Naive thymus-derived CD4-positive, alpha-beta T cell (primary cell): Measurements from ENCODE around the gene RILPL1. TPM values are rescaled to one million over a fixed set of nuclear protein-coding genes. Genes with fewer than 3 reads are reported as not detected.
A peak's percentile ranks its signal among the peaks of the same experiment; 100 is the strongest.
"Not testable (repeated sequence)": the region's sequence is repeated elsewhere in the genome, so short reads cannot be mapped to it uniquely, and the experiment has no call there.

ENCODE experiments used
- ATAC-seq: fragments of 150-1000 bp; cut with Tn5 transposase; 2 replicates; pipeline ENCODE4 v1.10.0; 2021; ENCODE audit warnings: mild to moderate bottlenecking, moderate library complexity
- CTCF ChIA-PET: fragments of 350-600 bp; sonication (Branson Sonifier 250); formaldehyde crosslinking; loops from one replicate; lab custom pipeline; 2021; ENCODE audit warnings: antibody characterized with exemption; lab: Charles Lee
- POLR2A ChIA-PET: fragments of 350-600 bp; sonication (Branson Sonifier 250); formaldehyde crosslinking; loops from one replicate; lab custom pipeline; 2021; ENCODE audit warnings: antibody characterized with exemption, inconsistent platforms; lab: Charles Lee
- DNase-seq, 9 donors: peaks; one replicate each; pipeline versions ENCODE4 v3.0.0 to v3.0.0-alpha.2; 2020 to 2022; ENCODE audit warnings: mixed read lengths in 1 of 9
- H3K27ac ChIP-seq: one replicate; pipeline ENCODE4 v1.7.0; 2013; ENCODE audit warnings: mild to moderate bottlenecking, low read depth, low read length, moderate library complexity
- H3K27me3 ChIP-seq, 2 donors: one replicate each; pipeline ENCODE4 v1.7.0; 2013; ENCODE audit warnings: low read length in 2 of 2, mild to moderate bottlenecking in 2 of 2, moderate library complexity in 2 of 2; ENCODE audit not compliant: control insufficient read depth in 2 of 2, insufficient read depth in 2 of 2
- H3K36me3 ChIP-seq, 3 experiments: 1 replicate in 2 of 3; 2 replicates in 1 of 3; pipeline ENCODE4 v1.7.0; 2013; ENCODE audit warnings: low read length in 3 of 3, mild to moderate bottlenecking in 3 of 3, moderate library complexity in 1 of 3; ENCODE audit not compliant: insufficient read depth in 3 of 3, control insufficient read depth in 2 of 3
- H3K4me1 ChIP-seq, 2 donors: one replicate each; pipeline ENCODE4 v1.7.0; 2013; ENCODE audit warnings: low read length in 2 of 2, mild to moderate bottlenecking in 2 of 2, moderate library complexity in 1 of 2; ENCODE audit not compliant: control insufficient read depth in 2 of 2, insufficient read depth in 2 of 2
- H3K4me3 ChIP-seq: 2 replicates; pipeline ENCODE4 v1.7.0; 2013; ENCODE audit warnings: mild to moderate bottlenecking, low read length
- H3K9me3 ChIP-seq, 3 experiments: 1 replicate in 2 of 3; 2 replicates in 1 of 3; pipeline ENCODE4 v1.7.0; 2013; ENCODE audit warnings: low read length in 3 of 3; ENCODE audit not compliant: control insufficient read depth in 2 of 3
- H3K27ac Mint-ChIP-seq, 9 donors: one replicate each; pipeline ENCODE4 v1.8.0; 2020 to 2022; ENCODE audit warnings: mixed read lengths in 9 of 9, mild to moderate bottlenecking in 8 of 9, moderate library complexity in 5 of 9, inconsistent platforms in 2 of 9
- H3K27me3 Mint-ChIP-seq, 5 donors: one replicate each; pipeline ENCODE4 v1.8.0; 2021 to 2022; ENCODE audit warnings: mixed read lengths in 5 of 5, mild to moderate bottlenecking in 1 of 5
- H3K36me3 Mint-ChIP-seq, 5 donors: one replicate each; pipeline ENCODE4 v1.8.0; 2020 to 2022; ENCODE audit warnings: mixed read lengths in 5 of 5, mild to moderate bottlenecking in 3 of 5, inconsistent platforms in 1 of 5
- H3K4me1 Mint-ChIP-seq, 7 donors: one replicate each; pipeline ENCODE4 v1.8.0; 2020 to 2022; ENCODE audit warnings: mixed read lengths in 7 of 7, mild to moderate bottlenecking in 3 of 7, inconsistent platforms in 1 of 7
- H3K4me3 Mint-ChIP-seq, 10 donors: one replicate each; pipeline ENCODE4 v1.8.0; 2020 to 2022; ENCODE audit warnings: mild to moderate bottlenecking in 10 of 10, mixed read lengths in 10 of 10, moderate library complexity in 6 of 10, inconsistent platforms in 2 of 10
- H3K9me3 Mint-ChIP-seq, 11 donors: one replicate each; pipeline ENCODE4 v1.8.0; 2020 to 2022; ENCODE audit warnings: mixed read lengths in 11 of 11, mild to moderate bottlenecking in 4 of 11, inconsistent platforms in 1 of 11, moderate library complexity in 1 of 11
- intact Hi-C, 2 donors: fragments of 100-400 bp; cut with micrococcal nuclease; formaldehyde crosslinking; loops; one replicate each; pipeline ENCODE4 v1.15.1; 2023
- polyA plus RNA-seq, 2 donors: library from polyadenylated mRNA; unstranded; fragments of 300-500 nt; fragmentation: Illumina TruSeq; gene quantifications; one replicate each; pipeline ENCODE4 v1.2.3, GENCODE V29; 2021
- total RNA-seq, 6 experiments: library from RNA in 5 of 6; stranded (reverse) in 5 of 6; gene quantifications; 1 replicate in 5 of 6; 2 replicates in 1 of 6; pipeline ENCODE4 v1.2.3 and lab custom pipeline; 2021 to 2026

RILPL1 gene
- total and polyA plus RNA-seq, 7 experiments from 2014 or later = 0.29 to 9.2 (median 3.6) TPM; not detected in 1

DNA sequence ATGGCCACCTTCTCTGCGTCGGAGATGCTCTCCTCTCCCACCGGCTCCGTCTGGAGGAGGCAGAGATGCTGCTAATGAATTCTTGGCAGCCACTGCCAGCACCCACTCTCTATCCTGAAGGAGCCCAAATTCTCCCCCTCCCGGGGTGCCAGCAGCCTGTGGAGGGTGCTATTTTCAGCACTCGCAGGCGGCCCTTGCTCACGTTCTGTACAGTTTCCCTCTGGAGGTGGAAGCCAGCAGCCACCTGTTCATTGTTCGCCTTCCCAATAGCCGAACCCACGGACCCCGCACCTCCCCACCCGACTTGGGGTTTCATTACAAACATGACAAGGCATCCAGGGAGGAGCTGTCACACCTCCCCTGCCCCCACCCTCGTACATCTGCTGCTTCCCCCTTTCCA lies 47.8 kb downstream of the RILPL1 start:
- H3K9me3 ChIP-seq = no peaks in the 10 kb centered on the region
- no peaks in the 10 kb centered on the region for H3K9me3 Mint-ChIP-seq
- DNase-seq = peak in 1 of 9 donors; percentile 5
- intact Hi-C loops = no loop called here
- no peaks in the 10 kb centered on the region for H3K36me3 Mint-ChIP-seq
- H3K27ac ChIP-seq = no peak overlapping the region
- peak overlapping the region in 1 of 9 donors; percentile 52 for H3K27ac Mint-ChIP-seq
- H3K4me3 ChIP-seq = no peak overlapping the region
- H3K27me3 Mint-ChIP-seq = no peaks in the 10 kb centered on the region
- ChIA-PET POLR2A (interaction anchor here (1.0 kb wide), 1 partner anchor 26 kb away, joined by 5 read pairs; no protein-coding TSS in a partner anchor), CTCF (no interaction called here)
- no peak overlapping the region for H3K4me3 Mint-ChIP-seq
- H3K4me1 Mint-ChIP-seq = peaks cover 15 to 38% (median 35%) of the 10 kb centered on the region in 7 donors
- no peaks in the 10 kb centered on the region for H3K27me3 ChIP-seq
- H3K4me1 ChIP-seq = peaks cover 6 to 20% of the 10 kb centered on the region in 2 donors
- ATAC-seq = no peak
- no peaks in the 10 kb centered on the region for H3K36me3 ChIP-seq

DNA sequence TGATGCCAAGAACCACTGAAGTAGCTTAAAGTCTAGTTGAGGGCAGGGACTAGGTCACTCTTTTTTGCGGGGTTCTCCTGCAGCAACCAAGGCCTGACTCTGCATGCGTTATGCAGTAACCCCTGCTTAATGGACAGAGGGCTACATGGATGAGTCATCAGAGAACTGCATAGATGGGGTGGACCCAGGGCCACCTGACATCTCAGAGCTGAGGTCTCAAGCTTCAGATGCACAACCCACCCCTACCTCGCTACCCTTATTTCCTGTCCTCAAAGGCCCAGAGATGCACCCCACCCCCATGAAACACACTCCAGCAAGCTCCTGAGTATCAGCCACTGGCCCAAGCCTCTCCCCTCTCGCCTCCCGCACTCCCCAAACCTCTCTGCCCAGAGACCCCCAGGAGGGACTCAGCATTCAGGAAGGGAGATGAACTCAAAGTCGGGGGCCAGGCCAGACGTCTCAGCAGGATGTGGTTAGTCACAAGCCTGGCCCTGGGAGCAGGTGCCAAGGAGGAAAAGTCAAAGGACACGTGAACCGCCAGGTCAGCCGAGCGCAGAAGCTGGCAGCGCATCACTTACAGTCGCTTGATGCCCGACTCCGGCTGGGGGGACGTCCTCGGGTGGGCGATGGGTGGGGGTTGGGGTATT lies 49.8 kb downstream of the RILPL1 start:
- H3K36me3 Mint-ChIP-seq = no peaks in the 10 kb centered on the region
- H3K27me3 Mint-ChIP-seq = no peaks in the 10 kb centered on the region
- no peaks in the 10 kb centered on the region for H3K9me3 Mint-ChIP-seq
- peak overlapping the region in 8 of 9 donors; percentile 62 to 85 (median 80) for H3K27ac Mint-ChIP-seq
- no peak overlapping the region for H3K4me3 ChIP-seq
- peaks cover 6 to 20% of the 10 kb centered on the region in 2 donors for H3K4me1 ChIP-seq
- peaks cover 19 to 54% (median 46%) of the 10 kb centered on the region in 7 donors for H3K4me1 Mint-ChIP-seq
- no peaks in the 10 kb centered on the region for H3K36me3 ChIP-seq
- intact Hi-C loops = no loop called here
- ChIA-PET CTCF (interaction anchor here (0.6 kb wide), 1 partner anchor 96 kb away, joined by 3 read pairs; no protein-coding TSS in a partner anchor), POLR2A (interaction anchor here (0.6 to 1.8 kb wide), 7 partner anchors 8 to 251 kb away, joined by 3 to 15 read pairs (median 5); partner anchors contain the start of genes MPHOSPH9 and SNRNP35)
- H3K27ac ChIP-seq = no peak overlapping the region
- DNase-seq (peak in 2 of 9 donors; percentile 6 to 13), ATAC-seq (no peak)
- H3K27me3 ChIP-seq = no peaks in the 10 kb centered on the region
- H3K4me3 Mint-ChIP-seq = peak overlapping the region in 9 of 10 donors; percentile 47 to 76 (median 67)
- no peaks in the 10 kb centered on the region for H3K9me3 ChIP-seq

DNA sequence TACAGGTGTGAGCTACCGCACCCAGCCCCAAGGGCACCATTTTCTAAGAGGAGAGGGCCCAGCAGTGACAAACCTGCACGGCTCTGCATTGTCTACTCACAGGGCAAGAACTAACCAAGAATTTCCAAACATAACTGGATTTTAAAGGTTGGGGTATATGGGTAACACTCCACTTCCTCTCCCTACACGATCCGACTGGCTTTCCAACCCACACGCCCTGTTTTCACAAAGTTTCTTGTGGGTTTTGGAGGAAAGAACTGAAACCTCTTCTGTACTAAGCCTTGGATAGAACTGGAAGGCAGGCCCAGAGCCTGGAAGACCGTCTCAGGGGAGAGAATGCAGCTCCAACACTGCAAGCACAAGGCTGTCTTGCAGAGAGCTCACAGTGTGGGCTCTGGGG lies 50.6 kb downstream of the RILPL1 start:
- peaks cover 19 to 54% (median 46%) of the 10 kb centered on the region in 7 donors for H3K4me1 Mint-ChIP-seq
- POLR2A ChIA-PET = interaction anchor here (0.6 to 1.8 kb wide), 7 partner anchors 9 to 251 kb away, joined by 3 to 15 read pairs (median 5); partner anchors contain the start of genes MPHOSPH9 and SNRNP35
- CTCF ChIA-PET = no interaction called here
- no peak for ATAC-seq
- H3K27me3 ChIP-seq = no peaks in the 10 kb centered on the region
- peak in 1 of 9 donors; percentile 1 for DNase-seq
- intact Hi-C loops = no loop called here
- H3K36me3 Mint-ChIP-seq = no peaks in the 10 kb centered on the region
- H3K9me3 ChIP-seq = no peaks in the 10 kb centered on the region
- no peaks in the 10 kb centered on the region for H3K9me3 Mint-ChIP-seq
- peaks cover 6 to 20% of the 10 kb centered on the region in 2 donors for H3K4me1 ChIP-seq
- no peak overlapping the region for H3K27ac ChIP-seq
- H3K27me3 Mint-ChIP-seq = no peaks in the 10 kb centered on the region
- no peaks in the 10 kb centered on the region for H3K36me3 ChIP-seq
- peak overlapping the region in 8 of 9 donors; percentile 62 to 84 (median 77) for H3K27ac Mint-ChIP-seq
- H3K4me3 Mint-ChIP-seq = peak overlapping the region in 4 of 10 donors; percentile 2 to 74 (median 56)
- H3K4me3 ChIP-seq = no peak overlapping the region

DNA sequence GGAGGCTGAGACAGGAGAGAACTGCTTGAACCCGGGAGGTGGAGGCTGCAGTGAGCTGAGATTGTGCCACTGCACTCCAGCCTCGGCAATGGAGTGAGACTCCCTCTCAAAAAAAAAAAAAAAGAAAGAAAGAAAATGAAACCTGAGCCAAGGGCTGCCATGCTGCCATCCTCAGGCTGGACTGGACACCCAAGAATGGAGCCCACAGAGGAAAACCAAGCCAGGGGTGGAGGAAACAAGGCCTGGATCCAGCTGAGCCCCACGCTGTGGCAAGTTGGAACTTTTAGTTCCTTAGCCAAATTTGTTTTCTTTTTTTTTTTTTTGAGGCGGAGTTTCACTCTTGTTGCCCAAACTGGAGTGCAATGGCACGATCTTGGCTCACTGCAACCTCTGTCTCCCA lies 52.3 kb downstream of the RILPL1 start:
- POLR2A ChIA-PET = interaction anchor here (0.7 to 2.1 kb wide), 4 partner anchors 9 to 589 kb away, joined by 3 to 5 read pairs (median 4); no protein-coding TSS in a partner anchor
- H3K27ac Mint-ChIP-seq, H3K36me3 ChIP-seq, H3K27ac ChIP-seq, intact Hi-C loops, H3K27me3 ChIP-seq, H3K4me3 ChIP-seq, H3K4me3 Mint-ChIP-seq, H3K9me3 Mint-ChIP-seq, DNase-seq, H3K9me3 ChIP-seq, H3K36me3 Mint-ChIP-seq, H3K27me3 Mint-ChIP-seq, CTCF ChIA-PET, ATAC-seq: not testable (repeated sequence)
- peaks cover 6 to 20% of the 10 kb centered on the region in 2 donors for H3K4me1 ChIP-seq
- peaks cover 19 to 68% (median 53%) of the 10 kb centered on the region in 7 donors for H3K4me1 Mint-ChIP-seq

DNA sequence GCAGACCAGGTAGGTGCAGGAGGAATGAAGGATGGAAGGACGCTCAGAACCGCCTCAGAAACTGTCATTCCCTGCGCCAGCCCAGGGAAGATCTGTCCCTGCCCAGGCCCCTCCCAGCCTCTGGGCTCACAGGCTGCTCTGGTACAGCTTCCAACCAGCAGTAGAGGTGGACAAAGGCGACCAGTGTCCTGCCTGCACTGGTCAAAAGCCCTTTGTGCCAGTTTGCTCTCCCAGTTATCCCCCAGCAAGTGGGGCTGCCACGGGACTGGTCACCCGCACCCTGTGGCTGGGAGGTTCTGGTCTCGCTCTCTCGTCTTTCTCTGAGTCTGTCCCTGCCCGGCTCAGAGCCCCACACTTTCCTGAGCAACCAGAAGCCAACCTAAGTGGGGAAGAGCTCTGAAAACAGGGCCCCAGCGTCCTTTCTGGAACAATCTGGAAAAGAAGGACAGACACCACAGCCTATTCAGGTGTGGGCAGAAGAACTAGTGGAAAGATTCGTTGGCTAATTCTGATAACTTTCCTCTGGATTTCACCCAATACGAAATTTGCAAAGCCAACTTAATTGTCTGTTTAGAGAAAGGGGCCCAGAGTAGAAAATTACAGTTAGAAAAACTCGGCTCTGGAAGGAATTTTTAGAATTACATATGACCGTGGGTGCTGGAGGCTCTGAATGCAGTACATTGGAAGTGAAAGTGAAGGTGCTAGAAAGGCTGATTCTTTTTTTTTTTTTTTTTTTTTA lies 53.9 kb downstream of the RILPL1 start:
- Histone ChIP-seq H3K27ac (no peak overlapping the region), H3K36me3 (no peaks in the 10 kb centered on the region), H3K4me1 (peaks cover 6 to 25% of the 10 kb centered on the region in 2 donors), H3K9me3 (no peaks in the 10 kb centered on the region), H3K27me3 (no peaks in the 10 kb centered on the region), H3K4me3 (no peak overlapping the region)
- Mint-ChIP-seq H3K4me3 (peak overlapping the region in 5 of 10 donors; percentile 10 to 61 (median 28)), H3K4me1 (peaks cover 26 to 66% (median 52%) of the 10 kb centered on the region in 7 donors), H3K27me3 (no peaks in the 10 kb centered on the region), H3K36me3 (peaks cover 0 to 9% (median 6%) of the 10 kb centered on the region in 5 donors), H3K27ac (peak overlapping the region; percentile 23 to 93 (median 64)), H3K9me3 (no peaks in the 10 kb centered on the region)
- CTCF ChIA-PET = interaction anchor here (0.9 kb wide), 1 partner anchor 83 kb away, joined by 3 read pairs; no protein-coding TSS in a partner anchor
- intact Hi-C loops = loop anchor here in 1 of 2 donors (5.0 kb wide), 1 partner anchor 53 kb away; the partner anchor contains the start of gene RILPL1
- peak in 1 of 9 donors; percentile 4 for DNase-seq
- POLR2A ChIA-PET = interaction anchor here (0.9 to 1.0 kb wide), 2 partner anchors 16 to 20 kb away, joined by 3 read pairs; no protein-coding TSS in a partner anchor
- ATAC-seq = no peak

DNA sequence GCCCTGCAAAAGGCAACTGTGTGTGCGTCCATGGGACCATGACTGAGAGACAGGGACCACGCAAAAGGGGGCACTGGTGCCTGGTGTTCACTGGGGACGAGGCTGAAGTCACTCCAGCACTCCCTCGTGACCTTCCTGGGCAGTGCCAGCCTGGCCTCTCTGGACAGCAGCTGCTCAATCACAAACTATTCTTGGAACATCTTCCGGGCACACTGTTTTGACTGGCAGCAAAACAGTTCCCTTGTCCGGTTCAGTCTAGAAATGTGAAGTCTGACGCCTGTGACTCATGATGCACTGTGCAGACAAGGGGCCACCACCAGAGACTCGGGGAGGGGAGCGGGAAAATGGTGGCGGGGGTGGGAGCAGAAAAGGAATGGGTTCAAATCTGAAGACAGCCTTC lies 54.8 kb downstream of the RILPL1 start:
- Mint-ChIP-seq H3K4me1 (peaks cover 21 to 65% (median 50%) of the 10 kb centered on the region in 7 donors), H3K4me3 (no peak overlapping the region), H3K9me3 (no peaks in the 10 kb centered on the region), H3K36me3 (peaks cover 0 to 9% (median 6%) of the 10 kb centered on the region in 5 donors), H3K27me3 (no peaks in the 10 kb centered on the region), H3K27ac (peak overlapping the region in 5 of 9 donors; percentile 46 to 93 (median 75))
- Histone ChIP-seq H3K4me1 (peaks cover 0 to 23% of the 10 kb centered on the region in 2 donors), H3K9me3 (no peaks in the 10 kb centered on the region), H3K4me3 (no peak overlapping the region), H3K27me3 (no peaks in the 10 kb centered on the region), H3K27ac (no peak overlapping the region), H3K36me3 (no peaks in the 10 kb centered on the region)
- intact Hi-C loops = loop anchor here in 1 of 2 donors (5.0 kb wide), 1 partner anchor 54 kb away; the partner anchor contains the start of gene RILPL1
- ChIA-PET POLR2A (interaction anchor here (0.9 to 1.0 kb wide), 3 partner anchors 17 to 21 kb away, joined by 3 to 4 read pairs (median 3); partner anchors contain the start of gene SNRNP35), CTCF (no interaction called here)
- DNase-seq (peak in 1 of 9 donors; percentile 2), ATAC-seq (no peak)
